B cell (primary cell): Measurements from ENCODE around the gene NINJ2. TPM values are rescaled to one million over a fixed set of nuclear protein-coding genes. Genes with fewer than 3 reads are reported as not detected.
A peak's percentile ranks its signal among the peaks of the same experiment; 100 is the strongest.

ENCODE experiments used
- ATAC-seq: fragments of 200-7000 bp; cut with Tn5 transposase; one replicate; pipeline ENCODE4 v1.10.0; 2021; ENCODE audit warnings: low read depth, mild to moderate bottlenecking, moderate number of reproducible peaks, moderate library complexity
- CTCF ChIA-PET: fragments of 350-600 bp; sonication (Branson Sonifier 250); formaldehyde crosslinking; loops from one replicate; lab custom pipeline; 2021; ENCODE audit warnings: antibody characterized with exemption, inconsistent platforms; lab: Charles Lee
- POLR2A ChIA-PET: fragments of 350-600 bp; sonication (Branson Sonifier 250); formaldehyde crosslinking; loops from one replicate; lab custom pipeline; 2021; ENCODE audit warnings: antibody characterized with exemption; lab: Charles Lee
- DNase-seq: peaks from one replicate; pipeline ENCODE4 v3.0.0; 2013
- H2AFZ ChIP-seq: 2 replicates; pipeline ENCODE4 v1.6.1; 2012; ENCODE audit warnings: mild to moderate bottlenecking, low read depth, low read length; ENCODE audit not compliant: insufficient read depth, poor library complexity, severe bottlenecking
- H3K27ac ChIP-seq, 2 donors: 1 replicate in 1 of 2; 2 replicates in 1 of 2; pipeline ENCODE4 v1.5.1; 2012 to 2013; ENCODE audit warnings: low read length in 2 of 2, mild to moderate bottlenecking in 2 of 2, moderate library complexity in 1 of 2
- H3K27me3 ChIP-seq, 4 experiments: fragments of 200-600 bp in 1 of 4; sonication (generic) in 1 of 4; replicated peaks in 1 of 4; 1 replicate in 2 of 4; 2 replicates in 2 of 4; pipeline versions ENCODE4 v1.6.1 to v1.7.0; 2013 to 2016; ENCODE audit warnings: low read length in 3 of 4, mild to moderate bottlenecking in 2 of 4, mixed read lengths in 1 of 4, moderate library complexity in 1 of 4; ENCODE audit not compliant: insufficient read depth in 4 of 4, control insufficient read depth in 3 of 4; ENCODE audit errors: control extremely low read depth in 1 of 4
- H3K36me3 ChIP-seq, 2 experiments: replicated peaks in 1 of 2; 1 replicate in 1 of 2; 2 replicates in 1 of 2; pipeline versions ENCODE4 v1.6.1 to v1.7.1; 2013; ENCODE audit warnings: low read length in 1 of 2; ENCODE audit not compliant: insufficient read depth in 2 of 2, control insufficient read depth in 1 of 2; ENCODE audit errors: control extremely low read depth in 1 of 2, extremely low read depth in 1 of 2
- H3K4me1 ChIP-seq, 2 donors: fragments of 200-600 bp in 1 of 2; sonication (generic) in 1 of 2; 1 replicate in 1 of 2; 2 replicates in 1 of 2; pipeline versions ENCODE4 v1.5.1 to v1.6.1; 2013 to 2017; ENCODE audit warnings: low read length in 2 of 2; ENCODE audit not compliant: control insufficient read depth in 2 of 2, insufficient read depth in 2 of 2
- H3K4me2 ChIP-seq: replicated peaks from 2 replicates; pipeline ENCODE3; 2012; ENCODE audit warnings: mild to moderate bottlenecking, low read depth, low read length; ENCODE audit not compliant: poor library complexity, severe bottlenecking
- H3K4me3 ChIP-seq, 5 experiments: fragments of 200-600 bp in 1 of 5; sonication (generic) in 1 of 5; 1 replicate in 3 of 5; 2 replicates in 2 of 5; pipeline versions ENCODE4 v1.5.1 to v1.7.0; 2011 to 2016; ENCODE audit warnings: low read length in 4 of 5, mild to moderate bottlenecking in 4 of 5, low read depth in 2 of 5, control low read depth in 1 of 5, moderate library complexity in 1 of 5; ENCODE audit not compliant: insufficient read depth in 1 of 5; ENCODE audit errors: control extremely low read depth in 1 of 5, extremely low read depth in 1 of 5
- H3K79me2 ChIP-seq: fragments of 200-600 bp; sonication (generic); one replicate; pipeline ENCODE4 v1.6.0; 2016; ENCODE audit warnings: low read length; ENCODE audit not compliant: control insufficient read depth, insufficient read depth
- H3K9ac ChIP-seq: fragments of 200-600 bp; sonication (generic); 2 replicates; pipeline ENCODE4 v1.6.1; 2017; ENCODE audit warnings: mild to moderate bottlenecking, low read length, moderate library complexity
- H3K9me3 ChIP-seq, 3 donors: one replicate each; pipeline versions ENCODE4 v1.6.1 to v1.7.1; 2013; ENCODE audit warnings: low read length in 2 of 3; ENCODE audit not compliant: control insufficient read depth in 2 of 3, insufficient read depth in 1 of 3; ENCODE audit errors: control extremely low read depth in 1 of 3
- H4K20me1 ChIP-seq: 2 replicates; pipeline ENCODE4 v1.6.0; 2012; ENCODE audit warnings: mild to moderate bottlenecking, low read length; ENCODE audit not compliant: insufficient read depth, control insufficient read depth, poor library complexity, severe bottlenecking
- H3K27ac Mint-ChIP-seq: one replicate; pipeline ENCODE4 v1.8.0; 2021; ENCODE audit warnings: mixed read lengths
- H3K27me3 Mint-ChIP-seq: one replicate; pipeline ENCODE4 v1.8.0; 2021; ENCODE audit warnings: mixed read lengths
- H3K4me1 Mint-ChIP-seq: one replicate; pipeline ENCODE4 v1.8.0; 2021; ENCODE audit warnings: mixed read lengths
- H3K4me3 Mint-ChIP-seq: one replicate; pipeline ENCODE4 v1.8.0; 2021; ENCODE audit warnings: mixed read lengths
- H3K9me3 Mint-ChIP-seq: one replicate; pipeline ENCODE4 v1.8.0; 2022; ENCODE audit warnings: mixed read lengths; ENCODE audit not compliant: insufficient read depth
- CTCF ChIP-seq: fragments of 200-600 bp; IDR thresholded peaks from one replicate; pipeline ENCODE4 v1.8.0; 2022; ENCODE audit warnings: antibody characterized with exemption, mild to moderate bottlenecking
- EZH2 ChIP-seq: IDR thresholded peaks from 2 replicates; pipeline ENCODE4 v1.6.1; 2012; ENCODE audit warnings: borderline replicate concordance, low read depth, mild to moderate bottlenecking, moderate library complexity, low read length; ENCODE audit not compliant: insufficient read depth, poor library complexity, severe bottlenecking
- WGBS: methylation state at CpG from one replicate; pipeline ENCODE4 v1.1.5; 2013; ENCODE audit warnings: missing lambda C conversion rate; ENCODE audit not compliant: insufficient coverage; 5-methylcytosine and 5-hydroxymethylcytosine counted together
- intact Hi-C: fragments of 100-400 bp; cut with micrococcal nuclease; formaldehyde crosslinking; loops from one replicate; pipeline ENCODE4 v1.10.0; 2022
- polyA plus RNA-seq: library from polyadenylated mRNA; depleted of rRNA; stranded (reverse); fragments of >200 nt; gene quantifications from 2 replicates; pipeline ENCODE4 v1.2.3, GENCODE V29; 2012
- total RNA-seq, 2 donors: library from RNA; stranded (reverse); fragments of 120-200 nt in 1 of 2; gene quantifications; 1 replicate in 1 of 2; 2 replicates in 1 of 2; pipeline versions ENCODE4 v1.2.3 to v1.2.4, GENCODE V29; 2013 to 2022

Gene NINJ2
- total and polyA plus RNA-seq, 2 donors (not counting 1 experiment from before 2014, with no cell fraction given), result 2.9 to 10.2 TPM

- Histone ChIP-seq H3K27ac (peak overlapping the region in 1 of 2 donors; percentile 70), H3K36me3 (no peaks in the 10 kb centered on the region), H3K4me2 (no peak overlapping the region), H2AFZ (no peak overlapping the region), H3K27me3 (no peaks in the 10 kb centered on the region), H3K9me3 (peaks cover 0 to 3% (median 0%) of the 10 kb centered on the region in 3 donors), H3K4me3 (no peak overlapping the region), H4K20me1 (no peaks in the 10 kb centered on the region), H3K9ac (no peak overlapping the region), H3K79me2 (peaks cover 3% of the 10 kb centered on the region), H3K4me1 (peaks cover 35 to 47% of the 10 kb centered on the region in 2 donors)
- intact Hi-C loops, result loop anchor here (5.0 to 10.0 kb wide), 2 partner anchors 172 to 304 kb away; partner anchors contain the start of gene RAD52
- DNase-seq (no peak), ATAC-seq (no peak)
- Mint-ChIP-seq H3K9me3 (no peaks in the 10 kb centered on the region), H3K27me3 (no peaks in the 10 kb centered on the region), H3K27ac (peak overlapping the region; percentile 68), H3K4me1 (peaks cover 51% of the 10 kb centered on the region), H3K4me3 (peak overlapping the region; percentile 19)
- ChIA-PET CTCF (interaction anchor here (1.1 to 2.5 kb wide), 2 partner anchors 26 to 111 kb away, joined by 6 to 7 read pairs; no protein-coding TSS in a partner anchor), POLR2A (interaction anchor here (3.3 kb wide), 1 partner anchor 111 kb away, joined by 25 read pairs; the partner anchor contains the start of gene WNK1)
- TF ChIP-seq CTCF (no peak), EZH2 (no peak)
- WGBS, result no CpG with 5 or more reads among the region's 3 CpGs
These were observed 22.5 kb downstream of the NINJ2 start for GRCh38 chr12:640773-641172.

GRCh38 chr12:639988-640387 is 23.3 kb downstream of the NINJ2 start:
- intact Hi-C loops, result loop anchor here (5.0 to 10.0 kb wide), 2 partner anchors 172 to 305 kb away; partner anchors contain the start of gene RAD52
- H3K36me3 ChIP-seq, result no peaks in the 10 kb centered on the region
- POLR2A ChIA-PET, result interaction anchor here (1.3 kb wide), 1 partner anchor 10 kb away, joined by 4 read pairs; no protein-coding TSS in a partner anchor
- DNase-seq (no peak), ATAC-seq (no peak)
- H3K4me1 ChIP-seq, result peaks cover 35 to 47% of the 10 kb centered on the region in 2 donors
- no peaks in the 10 kb centered on the region for H4K20me1 ChIP-seq
- H3K27me3 Mint-ChIP-seq, result no peaks in the 10 kb centered on the region
- no peaks in the 10 kb centered on the region for H3K9me3 Mint-ChIP-seq
- H3K27ac ChIP-seq, result peak overlapping the region in 1 of 2 donors; percentile 70
- peaks cover 3% of the 10 kb centered on the region for H3K79me2 ChIP-seq
- H3K9me3 ChIP-seq, result peaks cover 0 to 3% (median 0%) of the 10 kb centered on the region in 3 donors
- peak overlapping the region; percentile 17 for H2AFZ ChIP-seq
- no peak overlapping the region for H3K4me2 ChIP-seq
- no peak overlapping the region for H3K9ac ChIP-seq
- no peaks in the 10 kb centered on the region for H3K27me3 ChIP-seq
- CTCF ChIA-PET, result interaction anchor here (0.5 to 2.5 kb wide), 4 partner anchors 25 to 115 kb away, joined by 3 to 7 read pairs (median 5); partner anchors contain the start of gene WNK1
- 100% methylated on average over 2 of the region's 5 CpGs for WGBS
- H3K27ac Mint-ChIP-seq, result peak overlapping the region; percentile 83
- H3K4me3 Mint-ChIP-seq, result no peak overlapping the region
- no peak for TF ChIP-seq EZH2
- no peak for TF ChIP-seq CTCF
- no peak overlapping the region for H3K4me3 ChIP-seq
- H3K4me1 Mint-ChIP-seq, result peaks cover 54% of the 10 kb centered on the region
